Amniotic epithelial cell (primary cell): ENCODE measurements around the gene ZFP92.

ENCODE experiments used
- DNase-seq: peaks from one replicate; pipeline ENCODE4 v3.0.0-alpha.2; 2010; ENCODE audit warnings: low read depth

The ZFP92 gene

GRCh38 chrX:153438532-153438931, 27.3 kb downstream of the ZFP92 start:
- DNase-seq, result no peak

DNA sequence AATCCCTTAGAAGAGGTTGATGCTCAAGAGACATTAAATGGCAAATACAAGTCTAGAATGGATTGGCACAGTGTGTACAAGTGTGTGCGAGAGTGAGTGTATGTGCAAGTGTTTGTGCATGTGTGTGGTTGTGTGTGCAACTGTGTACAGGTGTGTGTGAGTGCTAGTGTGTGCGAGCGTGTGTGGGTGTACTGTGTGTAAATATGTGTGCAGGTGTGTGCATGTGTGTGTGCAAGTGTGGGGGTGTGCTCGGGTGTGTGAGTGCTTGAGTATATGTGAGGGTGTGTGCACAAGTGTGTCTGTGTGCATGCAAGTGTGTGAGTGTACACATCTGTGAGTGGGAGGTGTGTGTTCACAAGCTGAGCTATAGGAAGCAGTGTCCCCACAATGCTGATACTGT, 28.7 kb downstream of the ZFP92 start:
- no peak for DNase-seq

GRCh38 chrX:153440556-153441135, 29.4 kb downstream of the ZFP92 start:
- DNase-seq, result no peak

DNA sequence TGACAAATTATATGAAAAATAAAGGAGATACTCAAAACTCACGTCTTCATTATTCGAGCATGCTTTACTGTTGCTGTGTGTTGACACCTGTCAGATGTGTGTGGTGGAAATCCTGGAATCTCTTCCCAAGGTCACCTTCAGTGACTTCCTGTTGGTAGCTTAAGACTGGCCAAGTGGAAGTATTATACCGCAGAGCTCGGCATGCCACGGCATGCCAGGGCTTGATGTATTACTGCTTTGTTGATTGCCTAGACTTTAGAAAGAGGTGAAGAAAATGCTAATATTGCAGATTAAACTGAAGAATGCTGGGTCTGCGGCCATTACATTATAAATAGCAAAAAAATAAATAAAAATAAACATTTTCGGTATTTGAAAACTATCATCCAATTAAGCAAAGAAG, 30.0 kb downstream of the ZFP92 start:
- DNase-seq, result no peak

DNA sequence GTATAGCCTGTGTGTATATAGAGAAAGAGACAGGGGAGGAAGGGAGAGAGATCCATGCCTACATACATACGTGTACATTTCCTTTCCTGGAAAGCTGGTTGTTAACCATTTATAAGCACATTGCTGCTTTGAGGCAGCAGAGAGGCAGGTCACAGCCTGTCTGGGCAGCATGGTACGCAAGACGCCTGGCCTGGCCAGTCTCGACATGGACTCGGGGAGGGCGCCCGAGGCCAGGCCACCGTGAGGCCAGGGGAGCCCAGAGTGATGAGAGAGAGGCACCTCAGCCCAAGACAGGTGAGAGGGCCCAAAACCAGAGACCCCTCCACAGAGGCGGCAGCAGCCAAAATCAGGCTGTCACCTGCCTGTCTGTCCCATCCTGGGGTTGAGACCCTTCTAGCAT, 30.7 kb downstream of the ZFP92 start:
- no peak for DNase-seq

DNA sequence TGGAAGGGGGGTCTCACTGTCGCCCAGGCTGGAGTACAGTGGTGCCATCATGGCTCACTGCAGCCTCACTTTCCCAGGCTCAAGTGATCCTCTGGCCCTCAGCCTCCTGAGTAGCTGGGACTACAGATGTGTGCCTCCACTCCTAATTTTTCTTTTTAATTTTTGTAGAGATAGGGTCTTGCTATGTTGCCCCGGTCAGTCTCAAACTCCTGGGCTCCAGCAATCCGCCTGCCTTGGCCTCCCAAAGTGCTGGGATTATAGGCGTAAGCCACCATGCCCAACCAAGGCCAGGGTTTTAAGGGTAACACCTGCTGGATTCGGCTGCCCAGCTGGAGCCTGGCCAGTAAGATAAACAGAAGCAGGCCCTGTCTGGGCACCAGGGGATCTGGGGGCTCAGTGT, 31.2 kb downstream of the ZFP92 start:
- DNase-seq, result no peak

DNA sequence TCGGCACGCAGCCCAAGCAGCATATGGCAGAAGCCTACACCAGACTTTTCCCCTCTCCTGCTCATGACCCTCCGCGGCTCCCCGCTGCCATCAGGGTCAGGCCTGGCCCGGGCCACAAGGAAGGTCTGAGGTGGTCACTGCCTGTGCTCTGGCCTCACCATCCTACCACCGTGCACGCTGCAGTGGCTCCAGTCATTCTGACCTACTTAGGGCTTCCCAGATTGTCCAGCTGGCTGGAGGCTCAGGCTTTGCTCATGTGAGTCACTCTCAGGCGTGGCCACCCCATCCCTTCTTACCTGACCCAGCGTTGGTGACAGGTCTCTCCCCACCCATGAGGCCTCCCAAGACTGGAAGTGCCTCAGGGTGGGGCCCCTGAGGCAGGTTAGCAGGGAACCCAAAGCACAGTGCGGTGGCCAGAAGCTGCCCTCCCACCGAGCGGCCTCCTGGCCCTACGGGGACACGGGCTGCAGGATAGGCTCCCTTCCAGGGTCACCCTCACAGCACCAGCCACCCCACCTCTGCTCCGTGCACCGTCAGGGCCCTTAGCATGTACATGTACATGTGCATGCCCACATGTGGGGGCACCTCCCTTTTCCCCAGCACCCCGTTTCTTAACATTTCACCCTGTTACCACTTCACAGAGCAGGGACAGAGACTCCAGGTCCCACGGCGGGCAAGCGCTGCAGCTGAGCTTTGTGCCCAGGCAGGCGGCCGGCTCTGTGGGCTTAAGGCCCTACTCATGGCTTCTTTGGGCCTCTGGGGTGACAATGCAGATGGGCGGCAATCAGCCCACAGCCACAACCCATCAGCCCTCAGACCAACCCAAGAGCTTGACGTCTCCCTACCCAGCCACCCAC, 32.4 kb downstream of the ZFP92 start:
- DNase-seq, result no peak

- no peak for DNase-seq
Observed at GRCh38 chrX:153444333-153445011, 33.2 kb downstream of the ZFP92 start.

DNA sequence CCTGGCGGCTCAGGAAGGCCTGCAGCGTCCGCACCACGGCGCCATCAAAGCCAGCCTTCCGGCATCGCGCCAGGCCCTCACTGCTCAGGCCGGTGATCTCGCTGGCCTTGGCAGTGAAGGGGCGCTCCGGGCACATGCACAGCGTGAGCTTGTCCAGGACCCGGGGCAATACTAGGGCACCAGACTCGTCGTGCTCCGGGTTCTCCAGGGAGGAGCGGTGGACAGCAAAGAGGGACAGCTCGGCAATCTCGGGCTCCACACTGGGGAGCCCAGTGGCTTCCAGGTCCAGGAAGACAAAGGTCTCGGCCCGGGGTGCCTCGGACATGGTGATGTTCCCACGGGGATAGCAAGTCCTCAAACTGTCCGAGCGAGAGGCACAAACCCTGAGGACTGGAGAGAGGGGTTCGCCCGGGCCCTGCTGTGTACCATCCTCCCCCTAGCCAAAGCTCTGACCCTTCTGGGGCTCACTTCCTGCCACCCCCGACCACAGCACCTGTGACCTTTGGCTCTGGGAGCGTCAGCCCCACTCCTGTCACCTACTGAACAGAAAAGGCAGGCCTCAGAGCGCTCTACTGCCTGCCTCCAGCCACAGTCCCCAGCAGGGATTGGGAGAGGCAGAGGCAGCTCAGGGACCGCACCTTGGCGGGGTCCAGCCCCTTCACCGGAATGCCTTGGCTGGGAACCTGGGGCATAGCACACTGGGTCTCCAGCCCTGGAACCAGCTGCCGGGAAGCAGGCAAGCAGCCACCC, 34.0 kb downstream of the ZFP92 start:
- no peak for DNase-seq

DNA sequence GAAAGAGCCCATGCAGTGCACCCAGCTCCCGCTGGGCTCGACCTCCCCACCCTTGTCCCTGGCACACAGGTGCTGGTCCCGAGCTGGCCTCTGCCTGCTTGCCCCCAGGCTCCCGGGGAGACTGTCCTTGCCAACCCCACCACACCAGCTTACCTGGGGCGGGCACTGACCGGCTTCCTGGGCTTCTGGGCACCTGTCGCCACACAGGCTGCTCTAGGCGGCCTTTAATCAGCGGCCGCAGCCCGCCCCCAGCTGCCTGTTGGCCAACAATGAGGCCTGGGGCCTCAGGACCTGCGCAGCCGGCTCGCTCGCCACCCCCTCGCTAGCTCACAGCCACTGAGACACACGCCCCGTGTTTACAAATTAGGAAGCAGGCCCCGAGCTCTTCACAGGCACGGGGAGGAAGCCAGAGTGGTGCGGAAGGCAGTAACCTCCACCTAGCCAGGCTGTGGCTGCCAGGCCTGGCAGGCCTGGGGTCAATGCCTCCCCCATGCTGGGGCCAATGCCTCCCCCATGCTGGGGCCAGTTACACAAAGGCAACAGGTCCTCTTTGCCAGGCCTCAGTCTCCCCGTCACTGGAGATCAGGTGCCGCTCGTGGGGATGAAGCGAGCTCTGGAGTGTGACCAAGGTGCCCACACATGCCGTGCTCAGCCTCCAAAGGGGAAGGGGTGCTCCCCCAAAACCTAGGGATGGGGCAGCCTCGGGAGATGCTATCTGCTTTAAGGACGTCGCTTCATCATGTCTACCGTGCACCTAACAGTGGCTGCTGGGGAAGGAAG, 34.8 kb downstream of the ZFP92 start, which contains the start of gene TREX2:
Gene TREX2, minus strand, starts transcription at position 201 of the 780 bp plus-strand sequence. CDS start 626 bp downstream, outside the sequence.
- no peak for DNase-seq

GRCh38 chrX:153446636-153446936, 35.3 kb downstream of the ZFP92 start:
- DNase-seq, result no peak

DNA sequence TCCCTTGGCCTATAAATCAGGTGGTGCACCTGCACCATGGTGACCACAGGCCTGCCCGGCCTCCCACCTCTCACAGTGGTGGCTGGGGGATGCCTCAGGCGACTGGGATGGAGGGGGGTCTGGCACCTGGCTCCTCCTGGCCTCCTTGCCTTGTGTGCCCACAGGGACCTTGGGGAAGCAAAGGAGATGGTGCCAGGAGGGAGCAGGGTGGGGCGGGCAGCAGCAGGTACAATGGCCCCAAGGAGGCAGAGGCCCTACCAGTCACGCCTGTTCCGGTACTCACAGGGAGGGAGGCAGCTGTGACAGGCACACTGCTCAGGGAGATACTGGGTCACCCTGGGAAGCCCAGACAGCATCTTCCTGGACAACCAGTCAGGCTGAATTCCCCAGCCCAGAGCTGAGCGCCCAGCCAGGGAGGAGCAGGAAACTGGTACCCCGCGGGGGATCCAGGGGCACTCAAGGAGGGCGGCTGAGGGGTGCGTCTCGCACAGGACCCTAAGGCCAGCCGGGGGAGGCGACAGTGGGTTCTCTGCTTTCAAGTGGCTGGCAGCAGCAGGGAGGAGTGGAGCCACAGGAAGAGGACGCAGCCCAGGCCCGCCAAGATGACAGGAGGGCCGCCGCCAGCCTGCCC, 35.8 kb downstream of the ZFP92 start:
- DNase-seq, result no peak

- no peak for DNase-seq
Observed at GRCh38 chrX:153447581-153447960, 36.3 kb downstream of the ZFP92 start.

DNA sequence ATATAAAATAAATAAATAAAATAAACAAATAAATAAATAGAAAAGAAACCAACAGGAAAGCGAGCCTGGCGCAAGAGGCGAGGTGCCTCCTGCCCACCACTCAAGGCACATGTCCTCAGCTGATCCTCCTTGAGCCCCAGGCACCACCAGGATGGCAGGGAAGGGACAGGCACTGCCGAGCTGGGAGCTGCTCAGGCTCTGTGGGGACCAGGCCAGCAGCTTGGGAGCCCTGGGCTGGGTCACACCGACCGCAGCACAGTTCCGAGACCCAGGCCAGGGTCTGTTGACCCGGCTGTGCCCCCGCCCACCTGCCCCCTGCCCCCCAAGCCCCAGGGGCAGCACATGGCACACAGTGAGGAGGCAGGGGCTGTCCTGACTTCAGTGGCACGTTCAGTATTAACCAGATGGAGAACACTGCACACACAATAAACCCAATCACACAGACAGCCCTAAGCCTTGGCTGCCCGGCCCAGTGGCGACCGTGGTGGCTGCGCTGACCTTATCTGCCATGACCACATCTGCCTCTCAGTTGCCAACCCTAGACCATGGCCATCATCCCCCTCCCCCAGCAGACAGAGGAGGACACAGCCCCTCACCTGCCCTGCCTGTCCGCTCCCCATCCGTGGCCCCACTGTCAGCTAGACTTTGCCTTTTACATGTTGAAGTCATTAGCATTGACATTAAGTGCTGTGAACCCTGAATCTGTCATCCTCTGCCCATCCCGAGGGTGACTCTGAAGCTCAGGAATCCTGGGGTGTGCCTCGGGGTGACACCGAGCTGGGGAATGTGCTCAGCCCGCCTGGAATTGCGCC, 37.5 kb downstream of the ZFP92 start:
- no peak for DNase-seq

DNA sequence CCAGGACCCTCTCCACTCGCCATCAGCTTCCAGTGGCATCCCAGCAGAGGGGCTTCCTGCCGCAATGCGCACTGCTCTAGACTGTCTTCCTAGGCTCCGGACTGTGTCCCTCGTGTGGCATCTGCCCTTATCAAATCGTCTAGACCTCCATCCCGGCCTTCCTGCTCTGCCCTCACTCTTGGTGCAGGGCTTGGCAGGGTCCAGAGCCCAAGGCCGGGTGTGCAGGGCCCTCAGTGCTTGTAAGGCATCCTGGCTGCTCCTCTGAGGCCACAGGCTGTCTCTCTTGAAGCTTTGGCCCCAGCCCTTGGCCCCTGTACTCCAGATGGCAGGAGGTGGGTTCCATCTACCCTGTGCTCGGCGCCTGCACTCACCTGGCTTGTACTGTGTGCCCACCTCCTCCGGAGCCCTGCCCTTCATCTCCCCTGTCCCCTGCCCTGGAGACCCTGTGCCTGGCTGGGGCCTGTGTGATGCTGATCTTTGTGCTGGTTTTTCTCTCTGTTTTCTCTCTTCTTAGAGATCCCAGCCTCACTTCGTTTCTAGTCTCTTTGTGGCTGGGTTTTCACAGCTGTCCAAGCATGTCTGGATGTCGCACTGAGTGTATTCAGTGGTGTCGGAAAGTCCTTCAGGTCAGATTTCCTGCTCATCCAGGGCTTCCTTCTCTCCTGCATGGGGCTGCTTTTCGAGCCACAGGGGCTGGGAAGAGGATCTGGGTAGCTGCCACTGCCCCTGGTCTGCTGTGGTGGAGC, 38.3 kb downstream of the ZFP92 start:
- DNase-seq, result no peak

DNA sequence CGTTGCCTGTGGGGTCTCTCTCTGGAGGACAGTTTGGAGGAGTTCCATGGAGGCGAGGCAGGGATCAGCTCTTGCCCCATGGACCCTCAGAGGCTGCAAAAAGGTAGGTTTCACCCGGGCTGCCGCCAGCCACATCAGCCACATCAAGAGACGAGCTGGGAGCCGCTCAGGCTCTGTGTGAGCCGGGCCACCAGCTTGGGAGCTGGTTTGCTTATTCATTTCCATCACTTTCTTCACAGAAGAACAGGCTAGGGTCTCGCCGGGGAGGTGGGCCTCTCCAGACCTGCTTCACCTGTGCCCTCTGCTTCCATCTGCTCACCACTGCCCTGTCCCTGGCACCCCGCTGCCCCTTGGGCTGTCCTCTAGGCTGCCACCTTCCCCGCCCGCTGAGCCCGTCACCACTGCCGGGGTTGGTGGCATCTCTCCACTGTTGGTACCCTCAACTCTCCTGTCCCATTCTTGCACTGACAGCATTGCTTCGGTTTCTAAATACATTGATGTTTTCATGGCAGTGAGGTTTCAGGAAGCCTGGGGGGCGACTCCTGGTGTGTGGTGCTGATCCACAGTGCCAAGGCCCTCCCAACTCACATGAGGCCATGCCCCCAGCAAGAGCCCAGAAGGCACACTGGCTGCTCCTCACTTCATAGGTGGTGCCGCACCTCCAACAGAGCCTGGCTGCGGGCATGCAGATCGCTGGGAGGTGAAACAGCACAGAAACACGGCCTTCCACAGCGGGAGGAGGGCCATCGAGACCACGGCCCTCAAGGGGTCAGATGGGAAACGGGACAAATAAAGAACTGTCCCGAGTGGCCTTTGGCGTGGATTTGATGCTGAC, 39.1 kb downstream of the ZFP92 start:
- no peak for DNase-seq

GRCh38 chrX:153450949-153451277, 39.6 kb downstream of the ZFP92 start:
- no peak for DNase-seq

- no peak for DNase-seq
Observed at GRCh38 chrX:153454901-153455550, 43.8 kb downstream of the ZFP92 start.
